ENCODE measurements around the gene TMEM244. TPM values are rescaled to one million over a fixed set of nuclear protein-coding genes. Genes with fewer than 3 reads are reported as not detected.

Gene TMEM244
- total and polyA plus RNA-seq, 2 of the 13 experiments (the other 11 are each of a cell fraction or from before 2014, with no cell fraction given), result not detected

- Histone ChIP-seq H3K9me3 (ENCODE audit: low read length) (no peaks in the 10 kb centered on the region), H3K27me3 (ENCODE audit: control insufficient read depth in 1 of 2, insufficient read depth in 2 of 2, low read length in 2 of 2) (no peaks in the 10 kb centered on the region; a peak in 1 of 5 replicates), H3K4me1 (ENCODE audit: insufficient read depth, low read length) (no peaks in the 10 kb centered on the region), H3K79me2 (ENCODE audit: insufficient read depth, low read length) (no peaks in the 10 kb centered on the region), H3K4me3 (replicated peaks in 1 of 3; ENCODE audit: insufficient read depth in 1 of 3, low read depth in 2 of 3, low read length in 3 of 3) (no peak overlapping the region), H4K20me1 (ENCODE audit: insufficient read depth, low read length) (no peaks in the 10 kb centered on the region), H2AFZ (ENCODE audit: low read length) (no peak overlapping the region), H3K27ac (ENCODE audit: extremely low read length, insufficient read depth, low read length) (no peak overlapping the region), H3K36me3 (replicated peaks in 1 of 2; ENCODE audit: control insufficient read depth in 1 of 2, insufficient read depth in 2 of 2, low read length in 2 of 2) (no peaks in the 10 kb centered on the region), H3K4me2 (ENCODE audit: low read depth, low read length) (no peak overlapping the region), H3K9ac (ENCODE audit: insufficient read depth, low read depth, low read length) (no peak overlapping the region)
- WGBS (ENCODE audit: low lambda C conversion rate), result 11% methylated on average over 5 of the region's 5 CpGs
- no peak for DNase-seq (ENCODE audit: low spot score)
- TF ChIP-seq HOXA3 (CRISPR knock-in tag; IDR thresholded peaks at IDR 0.05) (no peak), POGK (CRISPR knock-in tag; conservative IDR thresholded peaks at IDR 0.05) (no peak), TOPORS (CRISPR knock-in tag; IDR thresholded peaks at IDR 0.05) (no peak), ZNF749 (CRISPR knock-in tag; IDR thresholded peaks at IDR 0.05; ENCODE audit: borderline replicate concordance) (no peak), MAZ (IDR thresholded peaks at IDR 0.05; ENCODE audit: borderline replicate concordance, low read depth, low read length) (no peak), MAZ (CRISPR knock-in tag; IDR thresholded peaks at IDR 0.05; ENCODE audit: low read depth) (no peak), RFX1 (IDR thresholded peaks at IDR 0.05) (no peak), SRSF9 (IDR thresholded peaks at IDR 0.05; ENCODE audit: borderline replicate concordance, insufficient read depth, low read depth, low read length, poor library complexity, severe bottlenecking) (no peak), MEIS2 (CRISPR knock-in tag; IDR thresholded peaks at IDR 0.05) (no peak), ZNF703 (CRISPR knock-in tag; IDR thresholded peaks at IDR 0.05; ENCODE audit: borderline replicate concordance) (no peak), CREB1 (IDR thresholded peaks at IDR 0.05) (no peak), CREB1 (CRISPR knock-in tag; IDR thresholded peaks at IDR 0.05) (no peak)
- ChIA-PET CTCF (ENCODE audit: low intra/inter-chr PET ratio, low total read pairs) (no interaction called here), POLR2A (no interaction called here)
- ATAC-seq, result no peak
- no peak for FAIRE-seq
- no TSS peak for BruUV-seq (replicated peaks)
- in situ Hi-C loops (cut with HindIII; ENCODE audit: extremely low pct_ligation_motif_present, low pct_unique_long_range_greater_than_20kb) (no loop called here), intact Hi-C loops (cut with micrococcal nuclease; ENCODE audit: unreplicated experiment) (no loop called here)
These were observed 17.5 kb downstream of the TMEM244 start for GRCh38 chr6:129843573-129843972.
